GM12892 (cell line): Measurements from ENCODE around the gene MMRN1.

Experiments used
- DNase-seq: peaks from one replicate; pipeline ENCODE4 v3.0.0; 2011; ENCODE audit not compliant: insufficient read length
- FAIRE-seq: peaks from 2 replicates; lab custom pipeline; 2011; peaks lifted over from hg19 to GRCh38; lab: Jason Lieb, UNC
- POLR2A ChIP-seq: IDR thresholded peaks from 2 replicates; pipeline ENCODE4 v1.6.1; 2011; ENCODE audit warnings: low read depth, low read length, control low read depth
- POLR2AphosphoS5 ChIP-seq: IDR thresholded peaks from 2 replicates; pipeline ENCODE4 v1.6.1; 2011; ENCODE audit warnings: low read depth, low read length, control low read depth
- TAF1 ChIP-seq: IDR thresholded peaks from 2 replicates; pipeline ENCODE4 v1.6.1; 2011; ENCODE audit warnings: low read depth, mild to moderate bottlenecking, control low read depth, low read length, borderline replicate concordance

The MMRN1 gene

DNA sequence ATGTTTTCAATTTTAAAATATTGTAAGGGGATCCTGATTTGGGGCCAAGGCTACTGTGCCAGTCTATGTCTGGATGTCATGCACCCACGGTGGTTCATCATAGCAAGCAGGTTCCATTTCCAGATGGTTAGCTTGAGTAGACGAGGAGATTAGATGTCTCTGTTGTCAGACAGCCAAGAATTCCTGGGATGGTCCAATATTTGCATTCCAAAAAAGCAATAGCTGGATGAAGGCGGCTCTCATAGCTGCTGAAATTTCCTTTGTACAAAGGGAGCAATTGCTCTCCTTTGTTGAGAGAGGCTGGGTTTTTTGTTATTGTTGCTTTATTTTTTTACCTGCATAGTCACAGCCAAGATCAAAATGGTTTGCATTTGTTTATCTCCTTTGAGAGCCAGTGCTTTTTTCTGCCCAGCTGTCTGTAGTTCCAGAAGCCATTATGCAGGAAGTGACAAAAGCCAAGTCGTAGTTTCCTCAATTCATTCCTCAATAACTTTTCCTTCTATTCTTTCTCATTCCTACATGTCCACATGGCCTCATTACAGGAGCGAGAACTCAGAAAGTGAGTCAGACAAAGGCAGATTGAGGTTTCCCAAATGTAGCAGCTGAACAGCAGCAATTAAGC, 107.9 kb downstream of the MMRN1 start:
- TF ChIP-seq POLR2AphosphoS5: no peak
- TF ChIP-seq TAF1: no peak
- no peak for TF ChIP-seq POLR2A
- FAIRE-seq (no peak), DNase-seq (no peak)
